Heart left ventricle (tissue), 13 donors: ENCODE results near the gene PEX11G.

Experiments
- POLR2A ChIP-seq, 2 donors: fragments of 450-650 bp; IDR thresholded peaks; one replicate each; pipeline ENCODE4 v1.6.1; 2017; ENCODE audit warnings: antibody characterized with exemption in 2 of 2, mild to moderate bottlenecking in 2 of 2, moderate library complexity in 2 of 2
- TF ChIP-seq, protein P1 (sequence below), 12 donors: fragments of 200-600 bp; sonication (generic) in 4 of 12; IDR thresholded peaks; one replicate each; pipeline versions ENCODE4 v1.5.0 to v1.8.0; 2018 to 2022; ENCODE audit warnings: antibody characterized with exemption in 12 of 12, mild to moderate bottlenecking in 5 of 12
- donor health status: ischemic (EF 13 %, LVEDD 7.1; RV severe dilation, severe dysfunction).
- donor health status: DM: no; HTN: yes; CAD: no.
- donor health status: DM: no; HTN: no; CAD: no.
- donor health status: ischemic (EF 25% LVEDD 6.9; RV normal size, moderate dysfunction).
- donor health status: ischemic (EF 25% LVEDD 5.7; RV mildly dilated, moderate dysfunction).
- donor health status: ischemic (EF 35%, LVEDD 5.7; RV mildly dilated, moderate dysfunction).
- donor health status: nonischemic (EF 11% LVEDD 7.7; RV severe dilation, severe dysfunction).
- donor health status: DM: yes; HTN: yes; CAD: no.
- donor health status: PGD.
- donor health status: ischemic (EF 29% LVEDD 5.4; RV normal size, mild dysfunction).
- donor health status: nonischemic (EF 23%, LVEDD 6.1; RV moderate dilation, normal function).

DNA sequence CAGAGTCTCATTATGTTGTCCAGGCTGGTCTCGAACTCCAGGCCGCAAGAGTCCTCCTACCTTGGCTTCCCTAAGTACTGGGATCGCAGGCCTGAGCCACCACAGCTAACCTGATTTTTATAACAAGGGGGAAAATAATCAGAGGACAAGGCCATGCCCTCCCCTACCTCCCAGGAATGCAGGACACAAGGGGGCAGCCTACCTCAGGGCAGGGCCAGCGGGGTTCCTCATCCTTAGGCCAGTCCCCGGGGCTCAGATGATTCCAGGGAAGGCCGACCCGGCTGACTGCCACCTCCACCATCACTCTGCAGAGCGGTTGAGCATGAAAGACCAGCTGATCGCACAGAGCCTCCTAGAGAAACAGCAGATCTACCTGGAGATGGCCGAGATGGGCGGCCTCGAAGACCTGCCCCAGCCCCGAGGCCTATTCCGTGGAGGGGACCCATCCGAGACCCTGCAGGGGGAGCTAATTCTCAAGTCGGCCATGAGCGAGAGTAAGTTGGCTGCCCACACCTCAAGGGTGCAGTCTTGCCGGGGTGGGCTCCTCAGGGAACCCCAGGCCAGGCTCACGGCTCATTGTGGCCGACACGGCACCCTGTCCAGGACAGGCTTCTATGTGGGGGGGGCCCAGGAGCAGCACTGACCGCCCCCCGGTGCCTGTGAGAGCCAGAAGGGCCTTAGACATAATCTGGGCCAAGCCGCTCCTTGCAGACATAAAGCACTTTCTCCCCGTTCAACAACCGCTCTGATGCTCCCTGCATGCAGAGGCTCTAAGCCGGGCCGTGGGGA, 26.8 kb downstream of the PEX11G start:
- TF ChIP-seq, protein P1, sequence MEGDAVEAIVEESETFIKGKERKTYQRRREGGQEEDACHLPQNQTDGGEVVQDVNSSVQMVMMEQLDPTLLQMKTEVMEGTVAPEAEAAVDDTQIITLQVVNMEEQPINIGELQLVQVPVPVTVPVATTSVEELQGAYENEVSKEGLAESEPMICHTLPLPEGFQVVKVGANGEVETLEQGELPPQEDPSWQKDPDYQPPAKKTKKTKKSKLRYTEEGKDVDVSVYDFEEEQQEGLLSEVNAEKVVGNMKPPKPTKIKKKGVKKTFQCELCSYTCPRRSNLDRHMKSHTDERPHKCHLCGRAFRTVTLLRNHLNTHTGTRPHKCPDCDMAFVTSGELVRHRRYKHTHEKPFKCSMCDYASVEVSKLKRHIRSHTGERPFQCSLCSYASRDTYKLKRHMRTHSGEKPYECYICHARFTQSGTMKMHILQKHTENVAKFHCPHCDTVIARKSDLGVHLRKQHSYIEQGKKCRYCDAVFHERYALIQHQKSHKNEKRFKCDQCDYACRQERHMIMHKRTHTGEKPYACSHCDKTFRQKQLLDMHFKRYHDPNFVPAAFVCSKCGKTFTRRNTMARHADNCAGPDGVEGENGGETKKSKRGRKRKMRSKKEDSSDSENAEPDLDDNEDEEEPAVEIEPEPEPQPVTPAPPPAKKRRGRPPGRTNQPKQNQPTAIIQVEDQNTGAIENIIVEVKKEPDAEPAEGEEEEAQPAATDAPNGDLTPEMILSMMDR (IDR thresholded peaks at IDR 0.05) = no peak
- TF ChIP-seq POLR2A (IDR thresholded peaks at IDR 0.05) = no peak
